ENCODE results near the gene GRIK4.

- TF ChIP-seq POLR2AphosphoS5 (IDR thresholded peaks at IDR 0.05) = no peak
- no peak for TF ChIP-seq CTCF (IDR thresholded peaks at IDR 0.05; ENCODE audit: poor library complexity, severe bottlenecking)
- no peak for TF ChIP-seq EZH2 (IDR thresholded peaks at IDR 0.05; ENCODE audit: borderline replicate concordance, insufficient read depth, low read length, poor library complexity, severe bottlenecking)
- no peak for TF ChIP-seq SMC3 (conservative IDR thresholded peaks at IDR 0.05; ENCODE audit: poor library complexity)
- no peak for TF ChIP-seq REST (IDR thresholded peaks at IDR 0.05; ENCODE audit: borderline replicate concordance)
- TF ChIP-seq EP300 (conservative IDR thresholded peaks at IDR 0.05; ENCODE audit: poor library complexity, severe bottlenecking) = no peak
Observed at GRCh38 chr11:121024989-121025388, 513.4 kb downstream of the GRIK4 start.

Data from neural cell (in vitro differentiated cells).